Endometrium (tissue), 2 donors: ENCODE results near the gene ELMOD1.

Source experiments
- FAIRE-seq: peaks from 2 replicates; lab custom pipeline; 2012; peaks lifted over from hg19 to GRCh38; lab: Jason Lieb, UNC
- donor health status: control.
- donor health status: control.

The ELMOD1 gene

GRCh38 chr11:107646783-107647182 is 55.8 kb downstream of the ELMOD1 start:
- FAIRE-seq: no peak

- no peak for FAIRE-seq
These were observed 57.3 kb downstream of the ELMOD1 start for GRCh38 chr11:107648242-107648641.

DNA sequence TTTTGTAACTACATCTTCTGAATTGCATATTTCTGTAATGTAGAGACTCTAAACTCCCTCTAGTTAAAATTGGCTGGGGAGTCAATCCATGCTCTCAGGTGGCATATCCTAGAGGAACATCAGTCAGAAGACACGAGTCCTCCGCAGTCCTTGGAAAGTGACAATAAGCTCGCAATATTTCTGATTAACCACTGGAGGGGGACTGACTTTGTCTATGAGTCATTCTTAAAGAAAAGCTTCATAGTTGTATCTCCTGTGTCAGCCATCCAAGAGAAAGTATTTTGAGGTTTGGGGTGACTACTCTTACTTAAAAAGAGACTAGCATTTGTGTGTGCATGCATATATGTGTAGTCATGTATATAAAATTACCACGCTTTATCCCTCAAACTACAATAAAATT is 60.7 kb downstream of the ELMOD1 start:
- no peak for FAIRE-seq

- FAIRE-seq: no peak
These were observed 62.1 kb downstream of the ELMOD1 start for GRCh38 chr11:107653076-107653475.

DNA sequence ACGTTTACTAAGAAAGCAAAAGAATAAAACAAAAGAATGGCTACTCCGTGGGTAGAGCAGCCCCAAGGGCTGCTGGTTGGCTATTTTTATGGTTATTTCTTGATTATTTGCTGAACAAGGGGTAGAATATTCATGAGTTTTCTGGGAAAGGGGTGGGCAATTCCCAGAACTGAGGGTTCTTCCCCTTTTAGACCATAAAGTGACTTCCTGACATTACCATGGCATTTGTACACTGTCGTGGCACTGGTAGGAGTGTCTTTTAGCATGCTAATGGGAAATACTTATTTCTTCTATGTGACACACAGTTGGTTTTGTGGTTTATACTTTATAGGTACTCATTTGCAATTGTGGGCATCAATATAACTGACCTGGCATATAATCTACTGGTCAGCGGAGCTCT is 64.7 kb downstream of the ELMOD1 start:
- FAIRE-seq: no peak

- no peak for FAIRE-seq
These were observed 68.4 kb downstream of the ELMOD1 start for GRCh38 chr11:107659310-107659709.

- no peak for FAIRE-seq
These were observed 69.1 kb downstream of the ELMOD1 start for GRCh38 chr11:107660066-107660465.

GRCh38 chr11:107661656-107662055 is 70.7 kb downstream of the ELMOD1 start:
- FAIRE-seq: no peak

DNA sequence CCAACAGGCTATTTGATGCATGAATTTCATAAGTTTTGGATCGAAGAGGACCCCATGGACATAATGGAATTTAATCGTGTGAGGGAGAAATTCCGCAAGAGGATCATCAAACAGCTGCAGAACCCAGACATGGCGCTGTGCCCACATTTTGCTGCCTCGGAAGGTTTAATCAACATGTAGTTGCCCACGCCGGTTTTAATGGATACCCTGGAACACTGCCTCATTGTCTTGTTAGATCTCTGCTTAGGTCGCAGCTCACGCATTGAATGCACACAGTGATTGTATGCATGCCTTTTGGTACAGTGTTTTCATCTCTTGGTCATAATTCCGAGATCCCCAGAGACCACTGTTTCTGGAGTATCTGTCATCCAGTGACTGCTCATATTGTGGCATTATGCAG is 74.1 kb downstream of the ELMOD1 start:
- FAIRE-seq: no peak

GRCh38 chr11:107666911-107667613 is 76.1 kb downstream of the ELMOD1 start:
- no peak for FAIRE-seq

DNA sequence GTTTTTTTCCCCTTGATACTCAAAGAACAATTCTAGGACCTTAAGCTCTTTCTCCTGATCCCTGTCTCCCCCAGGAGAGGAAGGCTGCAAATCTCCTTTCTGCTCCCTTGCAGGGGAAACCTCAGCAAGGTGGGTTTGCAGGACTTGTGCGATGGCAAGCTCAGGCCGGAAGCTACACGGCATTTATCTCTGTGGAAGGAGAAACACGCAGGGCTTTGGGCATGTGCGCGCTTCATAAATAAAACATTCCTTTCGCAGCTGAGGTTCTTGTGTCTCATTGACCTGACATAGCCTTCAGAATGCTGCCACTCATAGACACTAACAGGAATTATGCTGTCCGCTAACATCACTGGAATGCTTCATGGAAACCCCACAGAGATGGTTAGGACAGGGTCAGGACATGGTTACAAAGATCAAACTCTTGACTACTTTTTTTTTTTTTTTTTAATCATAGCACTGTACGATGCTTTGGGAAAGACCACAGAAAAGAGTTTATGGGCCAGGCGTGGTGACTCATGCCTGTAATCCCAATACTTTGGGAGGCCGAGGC is 78.3 kb downstream of the ELMOD1 start:
- FAIRE-seq: no peak

DNA sequence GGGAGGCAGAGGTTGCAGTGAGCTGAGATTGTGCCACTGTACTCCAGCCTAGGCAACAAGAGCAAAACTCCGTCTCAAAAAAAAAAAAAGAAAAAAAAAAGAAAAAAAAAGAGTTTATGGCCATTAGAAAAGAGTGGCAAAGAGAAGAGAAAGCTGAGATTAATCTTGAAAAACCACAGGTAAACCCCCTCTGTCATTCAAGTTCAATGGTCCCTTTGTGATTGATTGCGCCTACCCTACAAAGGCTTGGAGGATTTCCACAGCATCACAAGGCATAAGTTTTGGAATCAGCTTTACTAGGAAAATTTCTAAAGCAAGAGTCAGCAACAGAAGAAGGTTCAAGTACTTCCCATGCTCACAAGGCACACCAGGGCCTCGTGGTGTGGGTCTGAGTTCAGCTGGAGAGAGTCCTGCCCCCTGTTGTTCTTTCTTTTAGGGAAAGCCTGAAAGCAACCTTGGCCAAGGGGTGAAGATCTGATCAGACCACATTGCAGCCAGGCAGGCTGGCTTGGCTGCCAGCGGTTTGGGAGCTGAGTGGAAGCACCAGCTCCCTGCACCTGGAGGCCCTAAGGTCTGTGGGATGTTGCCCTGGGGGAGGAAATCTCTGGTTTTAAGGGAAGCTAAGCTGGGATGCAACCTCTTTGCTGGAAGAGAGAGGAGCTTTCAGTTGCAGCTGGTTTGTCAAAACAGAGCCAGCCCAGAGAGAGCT is 79.1 kb downstream of the ELMOD1 start:
- no peak for FAIRE-seq

DNA sequence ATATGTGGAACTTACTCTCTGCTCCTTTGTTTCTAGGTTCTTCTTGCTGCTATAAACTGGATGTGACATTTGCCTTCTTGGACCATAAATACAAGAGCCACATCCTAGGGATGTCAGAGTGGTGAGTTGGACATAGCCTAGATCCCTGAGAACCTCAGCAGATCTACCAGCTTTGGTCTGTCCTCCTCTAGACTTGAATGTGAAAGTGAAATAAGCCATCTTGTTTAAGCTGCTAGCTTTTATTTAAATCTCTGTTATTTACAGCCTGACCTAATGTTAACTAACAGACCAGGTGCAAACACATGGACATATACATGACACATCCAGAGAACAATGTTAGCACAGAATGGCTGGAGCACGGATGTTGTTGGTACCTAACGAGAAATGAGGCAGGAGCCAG is 85.0 kb downstream of the ELMOD1 start:
- FAIRE-seq: no peak

- FAIRE-seq: no peak
These were observed 85.5 kb downstream of the ELMOD1 start for GRCh38 chr11:107676336-107677057.

DNA sequence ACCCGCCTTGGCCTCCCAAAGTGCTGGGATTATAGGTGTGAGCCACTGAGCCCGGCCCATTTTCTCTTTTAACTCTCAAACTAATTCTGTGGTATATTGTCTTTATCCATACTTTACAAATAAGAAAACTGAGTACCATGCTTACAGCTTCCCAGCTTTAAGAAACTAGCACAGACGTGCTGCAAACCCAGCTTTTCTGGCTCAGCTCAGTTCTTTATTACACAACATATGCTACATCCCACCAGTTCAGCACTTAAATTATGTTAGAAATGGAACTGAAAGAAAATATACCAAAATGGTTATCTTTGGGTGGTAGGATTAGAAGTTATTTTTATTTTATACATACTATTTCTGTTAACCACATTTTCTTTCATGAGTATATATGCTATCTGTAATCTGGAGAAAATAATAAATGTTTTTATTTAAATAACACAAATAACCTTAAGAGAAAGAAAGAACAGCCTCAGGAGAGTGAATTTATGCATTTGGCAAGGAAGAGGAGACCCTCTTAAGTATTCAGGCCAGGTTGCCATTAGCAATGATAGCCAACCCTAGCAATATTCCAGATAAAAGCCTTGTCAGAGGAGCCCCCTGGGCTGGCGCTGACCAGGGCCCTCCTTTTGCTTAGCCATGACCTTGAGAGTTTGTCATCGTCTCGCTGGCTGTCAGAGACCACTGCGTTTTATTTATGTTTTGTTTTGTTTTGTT is 87.1 kb downstream of the ELMOD1 start:
- FAIRE-seq: no peak

DNA sequence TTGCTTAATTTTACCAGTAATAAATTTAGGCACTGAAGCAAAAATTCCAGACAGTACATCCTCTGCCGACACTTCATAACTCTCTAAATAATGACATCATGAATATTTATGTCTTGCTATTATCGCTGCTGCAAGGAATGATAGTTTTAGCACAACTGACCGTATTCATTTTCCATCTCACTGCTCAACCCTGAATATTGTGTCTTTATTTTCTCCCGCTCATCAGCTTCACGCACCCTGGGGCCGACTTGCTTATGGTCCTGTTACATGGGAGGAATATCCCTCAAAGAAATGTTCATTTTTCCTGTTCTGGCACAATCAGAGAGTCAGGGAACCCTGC is 87.7 kb downstream of the ELMOD1 start:
- FAIRE-seq: no peak

GRCh38 chr11:107679255-107680024 is 88.5 kb downstream of the ELMOD1 start:
- no peak for FAIRE-seq

GRCh38 chr11:107682171-107682570 is 91.2 kb downstream of the ELMOD1 start:
- no peak for FAIRE-seq

GRCh38 chr11:107682572-107682971 is 91.6 kb downstream of the ELMOD1 start:
- no peak for FAIRE-seq

DNA sequence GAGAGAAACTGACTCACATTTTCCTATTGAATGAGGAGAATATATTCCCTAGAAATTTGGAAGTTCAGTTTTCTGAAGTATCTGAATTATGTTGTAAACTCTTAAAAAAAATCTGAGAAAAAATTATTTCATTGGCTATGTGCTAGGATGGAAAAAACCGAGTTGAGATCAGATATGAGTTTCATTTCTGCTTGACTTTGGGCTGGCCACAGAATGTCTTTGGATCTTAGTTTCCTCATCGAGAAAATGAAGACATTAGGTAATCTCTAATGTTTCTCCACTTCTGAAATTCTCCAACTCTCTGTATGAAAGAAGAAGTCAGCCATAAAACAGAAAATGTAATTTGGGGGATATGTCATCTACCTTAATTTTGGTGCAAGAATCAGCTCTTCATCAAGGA is 92.1 kb downstream of the ELMOD1 start:
- FAIRE-seq: no peak

GRCh38 chr11:107683807-107684206 is 92.9 kb downstream of the ELMOD1 start:
- no peak for FAIRE-seq
